GOT3 (cell line): ENCODE results near the gene ZDHHC3.
A peak's percentile ranks its signal among the peaks of the same experiment; 100 is the strongest.

Source experiments
- DNase-seq: peaks from one replicate; lab custom pipeline; 2025; ENCODE audit warnings: mixed read lengths; lab: John Stamatoyannopoulos, UW

The ZDHHC3 gene

DNA sequence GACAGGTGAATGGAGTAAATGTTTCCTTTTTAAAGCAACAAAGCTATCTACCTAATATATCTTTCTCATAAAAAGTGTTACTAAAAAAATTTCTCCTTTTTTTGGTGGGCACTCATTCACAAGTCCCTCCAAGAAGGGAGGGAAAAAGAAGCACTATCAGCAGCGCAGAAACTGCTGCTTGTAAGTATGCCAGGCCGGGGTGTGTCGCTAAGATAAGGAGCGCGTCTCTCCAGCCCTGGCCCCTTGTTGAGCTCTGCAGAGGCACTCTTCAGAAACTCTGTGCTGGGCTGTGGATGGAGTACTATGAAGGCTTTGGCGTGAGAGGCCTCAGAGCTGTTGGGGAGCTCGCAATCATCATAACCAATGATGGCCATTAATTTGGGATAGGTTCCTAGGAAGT is 49.1 kb downstream of the ZDHHC3 start:
- DNase-seq = no peak

- no peak for DNase-seq
These were observed 49.8 kb downstream of the ZDHHC3 start for GRCh38 chr3:44926172-44926571.

DNA sequence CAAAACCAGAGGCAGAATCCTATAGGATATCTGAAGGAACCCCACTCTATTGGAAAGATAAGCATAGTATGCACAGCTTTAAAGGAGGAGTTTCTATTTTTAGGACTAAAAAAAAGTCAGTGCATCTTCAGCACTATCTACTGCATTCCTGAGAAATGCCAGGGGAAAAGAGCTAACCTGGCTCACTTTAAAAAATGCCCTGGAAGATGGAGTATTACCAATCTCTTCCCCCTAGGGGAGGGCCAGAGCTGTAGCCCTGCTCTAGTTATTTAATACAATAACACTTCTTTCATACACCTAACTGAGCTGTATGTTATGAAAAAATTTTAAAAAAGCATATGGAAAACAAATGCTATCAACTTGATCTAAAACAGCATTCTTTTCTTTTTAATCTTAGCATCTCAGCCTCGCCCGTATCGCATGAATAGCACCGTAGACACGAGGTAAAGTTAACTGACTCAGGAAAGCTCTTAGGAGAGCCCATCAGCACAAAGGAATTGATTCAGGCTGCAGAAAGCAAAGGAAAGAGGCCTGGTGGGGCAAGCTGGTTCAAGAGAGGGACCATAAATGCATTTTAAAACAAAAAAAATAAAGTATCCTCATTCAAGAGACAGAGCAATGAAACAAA is 51.4 kb downstream of the ZDHHC3 start:
- DNase-seq = no peak

GRCh38 chr3:44923632-44924456 is 52.1 kb downstream of the ZDHHC3 start:
- DNase-seq = no peak

- DNase-seq = no peak
These were observed 55.9 kb downstream of the ZDHHC3 start for GRCh38 chr3:44920081-44920480.

GRCh38 chr3:44918581-44918980 is 57.4 kb downstream of the ZDHHC3 start:
- DNase-seq = no peak

GRCh38 chr3:44918087-44918486 is 57.9 kb downstream of the ZDHHC3 start:
- DNase-seq = no peak

- DNase-seq = no peak
These were observed 60.1 kb downstream of the ZDHHC3 start for GRCh38 chr3:44915702-44916438.

- DNase-seq = no peak
These were observed 61.0 kb downstream of the ZDHHC3 start for GRCh38 chr3:44914936-44915335.

DNA sequence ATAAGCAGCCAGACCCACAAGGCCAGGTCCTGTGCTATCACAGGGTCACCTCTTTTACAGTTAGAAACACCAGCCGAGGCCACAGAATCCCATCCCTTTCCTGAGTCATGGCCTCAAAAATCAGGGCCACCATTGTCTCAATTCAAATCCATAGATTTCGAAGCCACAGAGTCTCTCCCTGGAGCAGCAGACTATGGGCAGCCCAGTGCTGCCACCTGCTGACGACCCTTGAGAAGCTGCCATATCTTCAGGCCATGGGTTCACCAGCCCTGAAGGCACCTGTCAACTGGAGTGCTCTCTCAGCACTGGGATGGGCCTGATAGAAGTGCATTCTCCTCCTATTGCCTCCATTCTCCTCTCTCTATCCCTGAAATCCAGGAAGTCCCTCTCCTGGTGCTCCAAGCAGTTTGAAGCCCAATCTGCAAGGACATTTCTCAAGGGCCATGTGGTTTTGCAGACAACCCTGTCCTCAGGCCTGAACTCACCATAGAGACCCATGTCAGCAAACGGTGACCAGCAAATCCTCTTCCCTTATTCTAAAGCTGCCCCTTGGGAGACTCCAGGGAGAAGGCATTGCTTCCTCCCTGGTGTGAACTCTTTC is 62.0 kb downstream of the ZDHHC3 start:
- DNase-seq = peak; percentile 28

GRCh38 chr3:44910693-44911092 is 65.3 kb downstream of the ZDHHC3 start:
- no peak for DNase-seq

DNA sequence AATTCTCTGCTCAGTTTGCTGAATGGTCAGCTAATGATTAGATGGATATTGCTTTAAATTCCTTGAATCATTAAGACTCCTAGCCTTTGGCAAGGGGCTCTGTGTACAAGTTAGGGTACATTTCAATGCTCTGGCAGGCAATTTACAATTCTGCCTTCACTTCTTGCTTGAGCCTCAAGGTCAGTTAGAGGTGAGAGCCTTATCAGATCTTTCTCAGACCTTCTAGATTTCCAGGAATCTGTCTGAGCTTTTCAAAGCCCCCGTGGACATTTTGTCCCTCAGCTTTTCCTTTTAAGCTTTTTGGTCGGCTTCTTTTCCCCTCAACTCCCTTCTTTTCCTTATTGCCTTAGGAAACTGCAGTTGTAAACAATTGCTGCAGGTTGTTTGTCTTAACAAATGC is 66.9 kb downstream of the ZDHHC3 start:
- no peak for DNase-seq

- DNase-seq = no peak
These were observed 68.4 kb downstream of the ZDHHC3 start for GRCh38 chr3:44907612-44908011.

GRCh38 chr3:44906997-44907396 is 69.0 kb downstream of the ZDHHC3 start:
- DNase-seq = no peak

- no peak for DNase-seq
These were observed 70.4 kb downstream of the ZDHHC3 start for GRCh38 chr3:44905446-44906157.

DNA sequence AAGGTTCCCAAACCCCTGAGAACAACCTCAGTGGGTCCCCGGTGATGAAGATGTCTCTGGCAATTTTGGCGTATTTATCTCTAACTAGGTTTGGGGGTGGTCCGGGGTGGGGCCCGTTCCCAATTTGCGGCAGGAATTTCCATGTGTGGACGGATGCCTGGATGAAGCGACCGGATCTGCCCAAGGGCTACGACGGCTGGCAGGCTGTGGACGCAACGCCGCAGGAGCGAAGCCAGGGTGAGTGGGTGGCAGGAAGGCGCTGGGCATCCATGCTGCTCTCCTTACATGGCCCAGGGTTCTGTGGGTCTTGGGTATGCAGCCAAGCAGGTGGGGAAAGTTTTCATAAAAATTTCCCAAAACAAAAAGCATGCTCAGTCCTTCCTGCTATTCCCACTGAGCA is 72.2 kb downstream of the ZDHHC3 start:
- DNase-seq = no peak

DNA sequence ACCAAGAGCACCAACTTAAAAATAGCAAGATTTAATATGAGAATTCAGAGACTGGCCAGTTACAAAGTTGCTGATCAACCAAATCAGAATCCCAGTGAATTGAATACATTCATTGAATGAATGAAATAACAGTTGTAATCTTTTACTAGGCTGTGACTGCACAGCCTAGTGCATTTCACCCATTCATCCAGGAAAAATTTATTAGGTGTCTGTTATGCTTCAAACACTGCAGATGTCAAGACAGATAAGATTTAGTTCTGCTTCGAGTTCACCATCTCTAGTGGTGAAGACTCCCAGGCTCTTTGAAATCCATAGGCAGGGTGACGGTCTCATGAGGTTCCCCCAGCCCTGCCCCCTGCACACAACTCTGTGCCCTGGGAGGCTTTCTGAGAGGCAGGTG is 72.7 kb downstream of the ZDHHC3 start:
- DNase-seq = no peak

DNA sequence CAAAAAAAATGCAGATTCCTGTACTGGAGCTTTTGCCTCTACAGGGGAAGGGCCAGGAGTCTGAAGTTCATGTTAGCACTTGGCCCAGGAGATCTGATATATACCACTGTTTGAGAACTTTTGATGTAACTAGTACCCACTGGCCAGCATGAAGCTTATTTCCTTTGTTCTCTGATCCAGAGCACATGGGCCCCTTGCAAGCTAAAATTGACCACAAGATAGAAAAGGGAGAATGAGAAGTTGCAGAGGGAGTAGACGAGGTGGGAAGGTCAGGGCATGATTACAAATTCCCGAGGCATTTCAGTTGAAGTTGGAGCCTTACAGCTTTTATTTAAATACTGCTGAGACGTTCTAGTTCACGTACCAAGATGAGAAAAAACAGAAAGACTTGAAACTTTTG is 73.3 kb downstream of the ZDHHC3 start:
- no peak for DNase-seq

GRCh38 chr3:44899683-44900367 is 76.1 kb downstream of the ZDHHC3 start:
- no peak for DNase-seq

DNA sequence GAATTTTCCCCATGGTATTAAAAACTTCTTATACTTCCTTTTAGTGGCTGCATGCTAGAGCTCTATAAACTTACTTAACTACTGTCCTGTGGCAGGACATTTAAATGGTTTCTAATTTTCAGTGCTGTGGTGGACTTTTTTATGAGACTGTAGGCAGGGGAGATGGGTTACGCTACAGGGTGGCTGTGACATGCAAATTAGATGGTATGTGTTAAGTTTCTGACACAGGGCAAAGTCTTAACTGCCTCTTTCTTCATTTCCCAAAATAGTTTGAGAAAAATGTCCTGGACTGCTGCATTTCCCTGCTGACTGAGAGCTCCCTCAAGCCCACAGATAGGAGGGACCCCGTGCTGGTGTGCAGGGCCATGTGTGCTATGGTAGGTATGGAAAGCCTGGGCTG is 79.5 kb downstream of the ZDHHC3 start:
- DNase-seq = no peak

GRCh38 chr3:44894485-44894884 is 81.5 kb downstream of the ZDHHC3 start:
- no peak for DNase-seq
